Neural progenitor cell (in vitro differentiated cells): ENCODE measurements around the gene LRRC27.

ENCODE experiments used
- EZH2phosphoT487 ChIP-seq: fragments of 200-600 bp; sonication (generic); IDR thresholded peaks from 2 replicates; pipeline ENCODE4 v1.6.1; 2017; ENCODE audit warnings: antibody characterized with exemption
- TF ChIP-seq, protein P1 (sequence below): fragments of 200-600 bp; sonication (generic); IDR thresholded peaks from 2 replicates; pipeline ENCODE4 v1.5.1; 2017; ENCODE audit warnings: antibody characterized with exemption, mild to moderate bottlenecking

DNA sequence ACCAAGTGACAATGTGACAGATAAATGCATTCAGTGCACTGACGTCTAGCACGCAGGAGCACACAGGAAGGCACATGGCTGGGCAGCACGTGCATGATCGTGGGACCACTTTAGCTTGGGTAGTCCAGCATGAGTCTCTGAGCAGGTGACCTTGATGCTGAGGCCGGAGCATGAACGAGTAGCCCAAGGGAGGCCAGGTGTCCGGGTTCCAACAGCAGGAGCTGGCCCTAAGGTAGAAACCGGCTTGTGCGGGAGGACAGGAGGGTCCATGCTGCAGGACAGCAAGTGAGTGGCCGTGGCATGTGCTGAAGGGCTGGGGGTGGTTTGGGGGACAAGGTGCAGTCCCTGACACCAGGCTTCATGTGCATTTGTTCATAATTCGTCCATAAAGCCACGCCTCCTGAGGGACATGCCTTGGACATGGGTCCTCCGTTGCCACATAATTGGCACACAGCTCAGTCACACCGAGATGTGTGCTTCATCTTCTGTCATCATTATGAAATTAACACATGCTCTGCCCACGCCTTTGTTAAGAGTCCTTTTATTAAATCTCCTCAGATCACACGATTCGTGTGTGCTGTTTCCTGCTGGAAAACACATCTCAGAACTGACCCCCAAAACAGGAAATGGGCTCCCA lies 21.2 kb upstream of the LRRC27 start:
- TF ChIP-seq EZH2phosphoT487, result no peak
- TF ChIP-seq, protein P1, sequence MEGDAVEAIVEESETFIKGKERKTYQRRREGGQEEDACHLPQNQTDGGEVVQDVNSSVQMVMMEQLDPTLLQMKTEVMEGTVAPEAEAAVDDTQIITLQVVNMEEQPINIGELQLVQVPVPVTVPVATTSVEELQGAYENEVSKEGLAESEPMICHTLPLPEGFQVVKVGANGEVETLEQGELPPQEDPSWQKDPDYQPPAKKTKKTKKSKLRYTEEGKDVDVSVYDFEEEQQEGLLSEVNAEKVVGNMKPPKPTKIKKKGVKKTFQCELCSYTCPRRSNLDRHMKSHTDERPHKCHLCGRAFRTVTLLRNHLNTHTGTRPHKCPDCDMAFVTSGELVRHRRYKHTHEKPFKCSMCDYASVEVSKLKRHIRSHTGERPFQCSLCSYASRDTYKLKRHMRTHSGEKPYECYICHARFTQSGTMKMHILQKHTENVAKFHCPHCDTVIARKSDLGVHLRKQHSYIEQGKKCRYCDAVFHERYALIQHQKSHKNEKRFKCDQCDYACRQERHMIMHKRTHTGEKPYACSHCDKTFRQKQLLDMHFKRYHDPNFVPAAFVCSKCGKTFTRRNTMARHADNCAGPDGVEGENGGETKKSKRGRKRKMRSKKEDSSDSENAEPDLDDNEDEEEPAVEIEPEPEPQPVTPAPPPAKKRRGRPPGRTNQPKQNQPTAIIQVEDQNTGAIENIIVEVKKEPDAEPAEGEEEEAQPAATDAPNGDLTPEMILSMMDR, result no peak
